Stimulated activated CD8-positive, alpha-beta memory T cell treated with anti-CD3 and anti-CD28 coated beads, Interleukin-4, amount 100 ng/mL, for 24 hours (primary cell): ENCODE results near the gene MTMR3.
"Not testable (repeated sequence)": the region's sequence is repeated elsewhere in the genome, so short reads cannot be mapped to it uniquely, and the experiment has no call there.

Experiments used
- DNase-seq: peaks from one replicate; pipeline ENCODE4 v3.0.0-alpha.2; 2020; ENCODE audit warnings: low read depth

Gene MTMR3

DNA sequence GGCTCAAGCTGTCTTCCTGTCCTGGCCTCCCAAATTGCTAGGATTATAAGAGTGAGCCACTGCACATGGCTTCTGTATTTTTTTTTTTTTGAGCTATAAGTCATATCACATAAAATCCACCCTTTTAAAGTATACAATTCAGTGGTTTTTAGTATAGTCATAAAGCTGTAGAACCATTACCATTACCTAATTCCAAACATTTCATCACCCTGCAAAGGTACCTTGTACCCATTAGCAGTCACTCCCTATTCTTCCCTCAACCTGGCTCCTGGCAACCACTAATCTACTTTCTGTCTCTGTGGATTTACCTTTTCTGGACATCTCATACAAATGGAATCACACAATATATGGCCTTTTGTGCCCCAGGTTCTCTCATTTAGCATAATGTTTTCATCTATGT, 84.5 kb downstream of the MTMR3 start:
- no peak for DNase-seq

DNA sequence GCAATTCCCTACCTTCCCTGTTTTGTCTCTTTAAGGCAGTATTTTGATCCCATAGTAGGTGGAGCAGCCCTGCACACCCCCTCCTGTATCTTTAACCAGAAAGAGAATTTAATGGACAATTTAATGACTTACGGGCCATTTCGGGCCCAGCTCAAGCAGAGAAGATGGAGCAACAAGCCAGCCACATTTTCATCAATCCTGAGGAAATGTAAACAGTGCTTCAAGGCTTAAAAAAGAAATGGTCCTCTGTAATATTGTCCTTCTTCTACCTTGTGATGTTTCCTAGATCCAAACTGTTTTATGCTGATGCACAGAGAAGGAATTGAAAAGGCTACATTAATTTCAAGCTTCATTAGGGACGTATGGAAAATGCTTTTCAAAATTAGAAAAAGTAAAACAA, 88.6 kb downstream of the MTMR3 start:
- DNase-seq, result no peak

DNA sequence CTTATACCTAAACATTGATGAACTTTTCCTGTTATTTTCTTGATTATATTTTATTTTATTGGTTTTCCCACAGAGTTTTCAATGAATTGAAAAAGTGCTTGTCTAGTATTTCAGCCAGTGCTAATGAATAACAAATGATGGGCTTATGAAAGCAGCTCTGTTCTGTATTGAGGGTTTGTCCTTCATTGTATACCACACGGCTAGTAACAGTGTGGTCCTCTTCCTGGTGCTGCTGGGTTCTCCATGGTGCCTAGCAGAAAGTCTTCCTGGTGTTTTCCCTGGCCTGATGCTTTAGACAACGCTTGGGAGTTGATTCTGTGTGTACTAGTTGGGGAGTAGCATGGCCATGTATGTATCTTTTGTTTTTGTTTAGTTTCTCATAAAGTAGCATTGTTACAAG, 89.1 kb downstream of the MTMR3 start:
- DNase-seq, result no peak

DNA sequence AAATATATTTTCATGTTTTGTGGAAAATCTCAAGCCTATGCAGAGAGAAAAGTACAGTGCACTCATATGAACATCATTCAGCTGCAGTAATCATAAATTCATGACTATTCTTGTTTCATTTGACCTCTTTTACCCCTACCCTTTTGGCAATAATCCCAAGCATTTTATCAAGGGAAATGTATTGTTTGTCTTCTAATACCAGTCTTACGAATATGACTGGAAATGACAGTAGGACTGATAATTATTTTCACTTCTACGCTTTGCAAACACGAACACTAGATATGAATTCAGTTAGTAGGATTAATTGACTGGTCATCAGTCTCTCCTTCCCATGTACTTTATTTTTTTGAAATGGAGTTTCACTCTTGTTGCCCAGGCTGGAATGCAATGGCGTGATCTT, 90.3 kb downstream of the MTMR3 start:
- no peak for DNase-seq

DNA sequence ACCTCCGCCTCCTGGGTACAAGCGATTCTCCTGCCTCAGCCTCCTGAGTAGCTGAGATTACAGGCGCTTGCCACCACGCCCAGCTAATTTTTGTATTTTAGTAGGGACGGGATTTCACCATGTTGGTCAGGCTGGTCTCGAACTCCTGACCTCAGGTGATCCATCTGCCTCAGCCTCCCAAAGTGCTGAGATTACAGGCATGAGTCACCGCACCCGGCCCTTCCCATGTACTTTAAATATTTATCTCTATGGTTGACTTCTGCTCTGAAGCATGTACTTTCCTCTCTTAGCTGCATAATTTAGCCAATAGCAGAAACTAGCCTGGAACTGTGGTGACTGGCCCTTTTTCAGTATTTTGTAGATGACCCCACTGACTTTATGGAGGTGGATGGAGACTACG, 90.7 kb downstream of the MTMR3 start:
- DNase-seq, result not testable (repeated sequence)

DNA sequence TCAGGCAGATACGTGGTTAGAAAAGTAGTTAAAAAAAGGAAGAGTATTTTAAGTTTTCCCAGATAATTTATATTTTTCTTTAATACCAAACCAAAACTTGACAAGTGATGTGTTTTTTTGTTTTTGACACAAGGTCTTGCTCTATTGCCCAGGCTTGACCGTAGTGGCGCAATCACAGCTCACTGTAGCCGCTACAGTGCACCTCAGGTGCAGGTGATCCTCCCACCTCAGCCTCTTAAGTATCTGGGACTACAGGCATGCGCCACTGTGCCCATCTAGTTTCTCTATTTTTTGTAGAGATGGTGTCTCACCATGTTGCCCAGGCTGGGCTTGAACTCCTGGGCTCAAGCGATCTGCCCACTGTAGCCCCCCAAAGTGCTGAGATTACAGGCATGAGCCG, 92.5 kb downstream of the MTMR3 start:
- no peak for DNase-seq

DNA sequence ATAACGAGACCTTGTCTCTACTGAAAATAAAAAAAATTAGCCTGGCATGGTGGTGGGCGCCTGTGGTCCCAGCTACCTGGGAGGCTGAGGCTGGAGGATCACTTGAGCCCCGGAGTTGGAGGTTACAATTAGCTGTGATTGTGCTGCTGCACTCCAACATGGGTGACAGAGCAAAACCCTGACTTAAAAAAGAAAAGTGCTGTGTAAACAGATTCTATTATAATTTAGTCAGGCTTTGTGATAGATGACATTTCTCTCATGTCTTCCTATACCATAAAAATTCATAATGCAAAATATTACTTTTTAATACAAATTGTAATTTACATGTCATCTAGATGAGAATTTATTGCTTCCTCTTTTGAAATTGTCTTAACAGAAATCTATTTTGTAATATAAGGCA, 94.1 kb downstream of the MTMR3 start:
- no peak for DNase-seq

DNA sequence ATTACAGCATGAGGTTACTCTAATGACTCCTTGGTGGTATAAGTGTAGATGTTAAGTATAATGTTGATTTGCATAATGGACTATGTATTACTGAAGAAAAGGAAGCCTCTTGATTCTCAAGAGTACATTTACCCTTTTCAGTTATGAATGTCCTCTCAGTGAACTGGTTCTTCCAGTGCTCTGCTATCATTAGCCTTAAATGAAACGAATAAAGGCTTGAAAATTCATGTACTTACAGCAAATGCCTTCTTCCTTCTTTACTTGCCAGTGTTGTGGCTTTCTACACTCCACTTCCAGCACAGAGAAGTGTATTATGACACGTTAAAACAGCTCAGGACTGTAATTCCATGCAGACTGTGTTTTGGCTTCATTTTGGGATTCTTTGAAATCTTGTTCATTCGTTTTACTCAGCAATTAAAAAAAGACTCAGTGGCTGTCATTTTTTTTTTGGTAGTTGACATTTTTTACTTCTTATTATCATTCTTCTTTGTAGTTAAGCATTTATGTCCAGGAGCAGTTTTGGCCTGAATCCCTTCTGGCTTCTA, 96.9 kb downstream of the MTMR3 start:
- DNase-seq, result no peak

DNA sequence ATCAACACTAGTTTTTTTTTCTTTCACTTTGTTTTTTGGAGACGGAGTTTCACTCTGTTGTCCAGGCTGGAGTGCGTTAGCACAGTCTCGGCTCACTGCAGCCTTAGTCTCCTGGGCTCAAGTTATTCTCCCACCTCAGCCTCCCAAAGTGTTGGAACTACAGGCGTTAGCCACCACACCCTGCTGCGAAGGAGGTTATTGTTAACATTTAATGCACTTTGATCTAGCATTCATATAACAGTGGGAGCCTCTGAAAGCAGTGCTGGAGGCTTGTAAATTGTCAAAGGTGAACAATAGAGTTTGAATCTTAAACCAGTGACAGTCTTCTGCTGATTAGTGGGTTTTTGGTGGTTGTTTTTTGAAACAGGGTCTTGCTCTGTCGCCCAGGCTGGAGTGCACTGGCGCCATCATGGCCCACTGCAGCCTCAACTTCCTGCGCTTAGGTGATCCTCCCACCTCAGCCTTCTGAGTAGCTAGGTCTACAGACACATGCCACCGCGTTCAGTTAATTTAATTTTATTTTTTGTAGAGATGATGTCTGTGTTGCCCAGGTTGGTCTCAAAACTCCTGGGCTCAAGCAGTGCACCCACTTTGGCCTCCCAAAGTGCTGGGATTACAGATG, 100.4 kb downstream of the MTMR3 start:
- DNase-seq, result no peak

DNA sequence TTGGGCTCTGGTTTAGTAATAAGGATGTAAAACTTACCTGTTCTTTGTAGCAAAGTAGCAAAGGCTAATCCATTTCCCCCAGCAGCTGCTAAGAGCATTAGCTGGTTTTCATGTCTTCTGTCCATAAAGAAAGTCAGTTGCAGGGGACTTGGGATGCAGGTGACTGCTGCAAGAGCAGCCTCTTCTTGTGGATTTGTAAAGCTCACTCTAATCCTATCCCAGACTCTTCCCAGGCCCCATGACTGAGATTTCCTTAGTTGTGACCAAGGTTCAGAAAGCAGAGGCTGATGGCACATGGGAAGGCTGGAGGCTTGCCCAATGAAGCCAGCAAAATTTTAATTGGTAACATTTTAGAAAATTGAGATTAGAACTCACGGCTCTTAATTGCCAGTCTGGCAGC, 102.9 kb downstream of the MTMR3 start:
- no peak for DNase-seq

DNA sequence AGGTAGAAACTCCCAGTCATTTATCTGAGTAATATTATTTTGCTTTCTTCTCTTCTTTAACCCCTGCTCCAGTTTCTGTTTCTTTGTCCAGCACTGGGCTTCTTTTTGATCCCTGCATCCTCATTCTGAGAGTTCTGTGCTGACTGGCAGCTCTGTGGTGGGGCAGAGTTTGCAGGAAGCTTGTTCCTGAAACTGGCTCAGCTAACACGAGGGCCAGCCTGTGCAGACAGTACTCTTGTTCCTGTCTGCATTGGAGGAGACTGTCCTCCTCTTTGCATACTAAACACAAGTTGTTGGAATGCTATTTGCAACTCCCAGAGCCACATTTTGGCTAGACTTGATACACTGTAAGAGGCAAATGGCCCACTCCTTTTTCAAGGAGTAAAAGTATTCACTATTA, 104.2 kb downstream of the MTMR3 start:
- DNase-seq, result no peak

DNA sequence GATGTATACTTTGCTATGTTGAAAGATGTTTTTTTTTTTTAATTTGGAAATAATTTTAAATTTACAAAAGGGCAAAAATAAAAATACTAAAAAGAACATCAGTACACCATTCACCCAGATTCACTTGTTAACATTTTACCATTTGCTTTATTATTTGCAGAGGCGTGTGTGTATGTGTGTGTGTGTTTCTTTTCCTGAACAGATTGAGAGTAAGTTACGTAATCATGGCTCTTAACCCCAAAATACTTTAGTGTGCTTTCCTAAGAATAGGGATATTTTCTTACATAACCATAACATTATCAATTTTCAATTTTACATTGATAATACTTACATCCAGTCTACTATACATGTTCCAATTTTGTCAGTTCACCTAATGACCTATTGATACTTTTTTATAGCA, 105.7 kb downstream of the MTMR3 start:
- DNase-seq, result no peak

DNA sequence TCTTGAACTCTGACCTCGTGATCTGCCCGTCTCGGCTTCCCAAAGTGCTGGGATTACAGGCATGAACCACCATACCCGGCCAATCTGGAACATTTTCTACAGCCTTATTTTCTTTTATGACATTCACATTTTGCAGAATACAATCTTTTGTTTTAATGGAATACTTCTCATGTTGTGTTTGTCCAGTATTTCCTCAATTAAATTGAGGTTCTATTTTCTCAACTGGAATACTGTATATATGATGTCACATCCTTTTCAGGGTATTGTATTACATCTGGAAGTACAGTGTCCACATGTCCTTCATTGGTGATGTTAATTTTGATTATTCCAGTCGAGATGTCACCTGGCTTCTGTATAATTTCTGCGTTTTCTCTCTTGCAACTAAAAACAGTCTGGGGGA, 106.5 kb downstream of the MTMR3 start:
- DNase-seq, result no peak

DNA sequence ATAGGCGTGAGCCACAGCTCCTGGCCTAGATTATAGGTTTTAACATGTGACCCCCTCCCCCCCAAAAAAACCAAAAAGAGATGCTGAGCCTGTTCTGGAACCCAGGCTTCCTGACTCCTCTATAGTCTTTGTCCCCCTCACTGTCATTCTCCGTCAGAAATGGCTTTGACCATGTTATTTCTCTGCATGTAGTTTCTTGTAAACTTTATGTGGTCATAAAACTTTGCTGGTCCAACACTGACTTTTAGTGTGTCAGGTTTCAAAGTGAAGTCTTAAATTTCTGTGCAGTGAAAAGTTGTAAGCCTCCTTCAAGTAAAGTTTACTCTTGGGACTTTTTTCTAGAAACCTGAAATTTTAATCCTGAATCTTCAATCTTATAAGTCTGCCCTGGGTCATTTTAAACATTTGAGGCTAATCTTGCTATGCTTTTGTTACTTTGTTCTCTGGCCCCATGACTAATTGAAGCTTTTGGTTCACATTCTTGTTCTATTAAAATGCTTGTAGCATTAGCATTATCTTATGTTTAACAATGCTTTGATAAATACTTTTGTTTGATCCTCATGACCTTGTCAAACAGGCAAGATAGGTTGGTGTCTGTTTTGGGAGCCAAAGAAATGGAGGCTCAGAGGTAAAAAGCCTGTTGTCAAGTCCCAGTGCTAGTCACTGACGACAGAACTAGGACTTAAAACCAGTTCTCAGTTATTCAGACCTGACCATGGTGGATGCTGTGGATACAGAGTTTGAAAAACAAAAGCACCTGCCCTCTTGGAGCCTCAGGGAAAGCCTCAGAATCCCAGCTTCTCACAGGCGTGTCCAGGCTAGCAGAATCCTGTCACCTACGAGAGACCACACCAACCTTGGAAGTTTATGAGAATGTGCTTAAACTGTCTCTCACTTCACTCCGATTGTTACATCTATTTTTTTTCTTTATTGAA, 109.6 kb downstream of the MTMR3 start:
- no peak for DNase-seq

DNA sequence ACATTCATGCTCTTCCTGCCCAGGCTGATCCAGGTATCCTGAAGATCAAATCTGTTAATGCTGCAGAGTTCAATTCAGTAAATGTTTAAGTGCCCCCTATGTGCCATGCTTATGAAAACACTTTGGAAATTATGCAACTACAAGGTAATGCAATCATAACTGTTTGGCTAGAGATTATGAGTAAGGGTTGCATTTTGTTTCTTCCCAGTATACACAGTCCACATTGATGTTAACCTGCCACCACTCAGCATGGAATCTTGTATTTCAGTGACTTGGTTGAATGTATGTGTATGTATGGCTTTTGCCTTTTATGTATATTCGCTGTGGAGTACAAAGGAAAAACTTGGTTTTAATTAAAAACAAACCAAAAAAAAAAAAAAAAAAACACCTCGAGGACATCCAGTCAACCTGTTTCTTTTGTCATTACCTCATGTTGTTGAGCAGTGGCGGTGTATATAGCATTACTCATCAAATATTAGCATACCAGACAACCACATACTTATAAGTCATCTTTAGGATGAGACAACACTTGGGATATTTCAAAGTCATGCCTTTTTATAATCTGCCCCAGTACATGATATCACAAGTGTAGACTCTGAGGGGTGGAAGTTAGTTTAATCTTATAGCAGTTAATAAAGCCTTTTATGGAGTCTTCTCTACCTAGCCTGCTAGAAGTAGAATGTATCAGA, 111.2 kb downstream of the MTMR3 start:
- no peak for DNase-seq

DNA sequence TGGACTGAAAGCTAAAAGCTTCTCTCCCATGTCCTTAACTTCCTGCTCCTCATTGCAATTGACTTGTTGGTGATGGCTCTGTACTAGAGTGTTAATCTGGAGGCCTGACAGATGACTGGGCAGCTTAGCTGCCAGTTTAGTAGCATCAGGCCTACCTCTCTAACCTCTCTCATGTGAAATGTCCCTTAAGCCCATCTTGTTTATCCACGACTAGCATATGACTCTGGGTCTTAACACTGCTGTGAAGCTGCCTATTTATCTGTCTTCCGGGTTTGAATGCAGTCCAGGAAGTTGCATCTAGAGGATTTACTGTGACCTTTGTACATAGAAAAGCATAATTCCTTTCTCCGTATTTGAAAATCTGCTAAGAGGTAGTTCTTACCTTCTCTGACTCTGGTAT, 112.0 kb downstream of the MTMR3 start:
- no peak for DNase-seq

DNA sequence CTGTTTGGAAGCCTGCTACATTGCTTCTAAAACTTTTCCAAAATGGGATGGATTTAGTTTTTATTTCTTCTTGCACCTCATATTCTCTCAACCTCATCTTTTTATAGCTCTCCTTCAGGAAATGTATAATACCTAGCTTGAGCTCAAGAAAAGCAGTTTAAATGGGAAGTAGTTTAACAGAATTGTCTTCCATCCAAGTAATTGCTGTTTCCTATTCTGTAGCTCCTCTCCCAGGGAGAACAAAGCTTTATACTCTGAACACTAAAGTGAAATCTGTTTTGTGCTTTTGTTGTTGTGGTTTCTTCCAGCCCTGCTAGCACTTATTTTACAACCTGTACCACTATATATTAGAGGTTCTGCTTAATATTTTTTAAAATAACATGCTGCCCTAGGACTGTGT, 114.1 kb downstream of the MTMR3 start:
- no peak for DNase-seq

DNA sequence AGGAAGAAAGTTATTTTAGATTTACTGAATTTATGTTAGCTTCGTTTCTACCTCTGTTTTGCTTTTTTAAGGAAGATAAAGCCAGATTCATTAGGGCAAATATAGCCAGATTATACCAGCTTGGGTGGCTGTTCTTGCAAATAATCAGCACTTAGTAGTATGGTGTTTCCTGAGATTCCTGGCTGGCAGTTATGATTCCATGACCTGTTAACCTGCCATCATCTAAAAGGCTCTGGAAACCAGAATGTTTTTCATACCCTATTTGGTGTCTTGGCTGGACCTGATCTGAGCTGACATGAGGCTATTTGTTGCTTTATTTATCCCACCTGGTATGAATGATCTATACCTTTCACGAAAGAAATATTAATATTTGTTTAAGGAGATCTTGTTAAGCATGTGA, 114.5 kb downstream of the MTMR3 start:
- DNase-seq, result no peak

DNA sequence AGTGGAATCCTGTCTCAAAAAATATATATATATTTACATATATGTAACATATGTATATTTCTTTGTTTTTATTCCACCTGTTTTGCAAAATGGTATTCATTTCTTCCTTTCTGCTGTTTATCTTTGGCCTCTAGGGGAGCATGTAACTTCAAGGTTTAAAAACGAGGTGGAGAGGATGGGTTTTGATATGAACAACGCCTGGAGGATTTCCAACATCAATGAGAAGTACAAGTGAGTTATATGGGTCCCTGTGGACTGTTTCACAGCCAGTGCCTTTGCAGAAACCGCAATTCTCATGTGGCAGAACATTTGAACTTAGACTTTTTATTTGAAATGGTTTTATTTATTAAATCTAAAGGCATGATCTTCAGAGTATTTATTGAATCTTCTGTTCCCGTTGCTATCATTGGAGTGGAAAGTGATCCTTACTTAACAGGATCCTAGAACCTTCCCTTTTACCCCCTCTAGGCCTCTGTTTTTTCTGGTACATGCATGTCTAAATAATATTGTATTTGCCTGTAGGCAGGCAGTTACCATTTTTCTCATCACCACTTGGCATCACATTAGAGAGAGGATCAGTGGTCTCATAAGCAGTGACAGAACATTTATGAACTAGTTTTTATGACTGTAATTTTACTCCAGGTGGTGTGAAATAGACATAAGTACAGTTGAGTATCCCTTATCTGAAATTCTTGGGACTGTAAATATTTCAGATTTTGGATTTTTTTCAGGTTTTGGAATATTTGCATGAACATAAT, 115.8 kb downstream of the MTMR3 start:
- DNase-seq, result no peak

DNA sequence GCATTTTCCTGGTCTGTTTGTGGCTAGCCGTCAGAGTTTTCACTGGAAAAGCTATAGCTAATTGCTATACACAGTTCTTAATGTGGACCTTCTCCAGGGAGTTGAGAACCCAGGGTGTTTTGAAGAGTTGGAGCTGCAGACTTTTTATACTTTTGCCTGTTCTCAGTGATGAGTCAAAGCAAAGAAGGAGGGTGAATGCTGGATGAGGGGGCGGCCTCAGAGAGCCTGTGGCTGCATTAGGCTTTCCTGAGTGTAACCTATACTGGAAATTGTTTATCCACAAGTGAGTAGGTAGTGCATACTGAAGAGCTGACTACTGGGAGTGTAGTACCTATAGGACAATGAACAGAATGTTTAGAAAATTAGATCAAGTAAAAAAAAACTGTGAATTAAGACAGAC, 117.6 kb downstream of the MTMR3 start:
- DNase-seq, result no peak

DNA sequence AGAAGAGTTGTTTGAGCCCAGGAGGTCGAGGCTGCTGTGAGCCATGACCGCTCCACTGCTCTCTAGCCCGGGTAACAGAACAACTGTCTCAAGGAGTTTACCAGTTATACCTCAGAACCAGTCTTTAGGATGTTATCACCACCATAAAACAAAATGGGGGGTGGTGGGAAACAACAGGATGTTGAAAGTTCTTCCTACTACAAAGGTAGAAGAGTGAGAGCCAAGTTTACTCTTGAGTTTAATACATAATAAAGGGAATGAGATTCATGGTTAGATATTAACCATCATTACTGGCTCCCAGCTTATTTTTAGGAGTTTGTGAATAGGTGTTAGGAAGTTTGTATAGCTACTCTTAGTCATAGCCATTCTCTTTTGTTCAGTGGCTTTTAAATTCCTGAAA, 118.5 kb downstream of the MTMR3 start:
- DNase-seq, result no peak

DNA sequence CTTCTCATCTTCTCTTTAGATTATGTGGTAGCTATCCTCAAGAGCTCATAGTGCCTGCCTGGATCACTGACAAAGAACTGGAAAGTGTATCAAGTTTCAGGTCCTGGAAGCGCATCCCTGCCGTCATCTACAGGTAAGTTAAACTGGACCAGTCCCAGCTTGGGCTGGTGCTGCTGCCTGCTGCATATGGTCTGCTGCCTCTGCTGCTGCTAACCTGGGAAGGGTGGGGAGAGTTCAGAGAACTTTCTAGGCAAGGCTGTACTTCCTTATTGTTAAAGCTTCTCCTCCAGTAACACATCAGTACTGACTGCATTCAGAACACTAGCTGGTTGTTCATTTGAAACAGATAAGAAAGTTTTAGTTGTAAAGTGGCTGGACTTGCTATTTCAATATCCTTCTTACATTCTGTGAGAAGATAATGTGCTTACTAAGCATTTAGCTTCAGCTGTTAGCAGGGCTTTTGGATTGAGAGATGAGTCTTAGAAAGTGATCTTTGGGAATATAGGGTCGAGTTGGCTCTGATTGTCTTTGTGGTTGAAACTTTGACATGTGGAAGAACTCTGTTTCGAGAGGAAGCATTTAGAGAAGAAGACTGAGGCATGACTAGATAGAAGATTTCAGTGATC, 120.0 kb downstream of the MTMR3 start:
- no peak for DNase-seq
